AG09309 (cell line): ENCODE measurements around the gene ELL.

Experiments used
- DNase-seq: peaks from one replicate; pipeline ENCODE4 v3.0.0-alpha.2; 2010; ENCODE audit warnings: low read depth
- H3K4me3 ChIP-seq: 2 replicates; pipeline ENCODE4 v1.5.1; 2011; ENCODE audit warnings: mild to moderate bottlenecking, low read depth, low read length, moderate library complexity; ENCODE audit not compliant: control insufficient read depth
- TF ChIP-seq, protein P1 (sequence below): IDR thresholded peaks from 2 replicates; pipeline ENCODE4 v1.5.1; 2011; ENCODE audit warnings: mild to moderate bottlenecking, low read depth, low read length, inconsistent platforms; ENCODE audit not compliant: insufficient read depth, control insufficient read depth; ENCODE audit errors: missing control alignments

The ELL gene

DNA sequence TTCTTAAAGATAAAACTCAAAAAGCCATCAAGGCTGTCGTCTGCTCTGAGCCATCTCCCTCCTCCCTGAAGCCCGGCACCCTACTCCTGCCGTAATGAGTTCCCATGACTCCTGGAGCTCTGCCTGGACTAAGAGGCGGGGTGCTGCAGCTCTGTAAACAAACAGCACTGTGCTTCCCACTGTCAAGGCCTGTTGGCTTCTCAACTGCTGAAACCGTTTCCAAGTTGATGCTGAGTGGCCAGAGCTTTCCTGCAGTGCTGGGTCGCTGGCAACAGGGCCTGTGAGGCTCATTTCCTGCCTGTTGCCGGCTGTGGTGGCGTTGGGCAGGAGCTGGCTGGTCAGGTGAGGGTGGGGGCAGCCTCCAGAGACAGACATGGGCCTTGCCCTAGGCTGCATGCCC is 57.2 kb downstream of the ELL start:
- no peak for DNase-seq
- TF ChIP-seq, protein P1, sequence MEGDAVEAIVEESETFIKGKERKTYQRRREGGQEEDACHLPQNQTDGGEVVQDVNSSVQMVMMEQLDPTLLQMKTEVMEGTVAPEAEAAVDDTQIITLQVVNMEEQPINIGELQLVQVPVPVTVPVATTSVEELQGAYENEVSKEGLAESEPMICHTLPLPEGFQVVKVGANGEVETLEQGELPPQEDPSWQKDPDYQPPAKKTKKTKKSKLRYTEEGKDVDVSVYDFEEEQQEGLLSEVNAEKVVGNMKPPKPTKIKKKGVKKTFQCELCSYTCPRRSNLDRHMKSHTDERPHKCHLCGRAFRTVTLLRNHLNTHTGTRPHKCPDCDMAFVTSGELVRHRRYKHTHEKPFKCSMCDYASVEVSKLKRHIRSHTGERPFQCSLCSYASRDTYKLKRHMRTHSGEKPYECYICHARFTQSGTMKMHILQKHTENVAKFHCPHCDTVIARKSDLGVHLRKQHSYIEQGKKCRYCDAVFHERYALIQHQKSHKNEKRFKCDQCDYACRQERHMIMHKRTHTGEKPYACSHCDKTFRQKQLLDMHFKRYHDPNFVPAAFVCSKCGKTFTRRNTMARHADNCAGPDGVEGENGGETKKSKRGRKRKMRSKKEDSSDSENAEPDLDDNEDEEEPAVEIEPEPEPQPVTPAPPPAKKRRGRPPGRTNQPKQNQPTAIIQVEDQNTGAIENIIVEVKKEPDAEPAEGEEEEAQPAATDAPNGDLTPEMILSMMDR: no peak
- H3K4me3 ChIP-seq: no peak overlapping the region

DNA sequence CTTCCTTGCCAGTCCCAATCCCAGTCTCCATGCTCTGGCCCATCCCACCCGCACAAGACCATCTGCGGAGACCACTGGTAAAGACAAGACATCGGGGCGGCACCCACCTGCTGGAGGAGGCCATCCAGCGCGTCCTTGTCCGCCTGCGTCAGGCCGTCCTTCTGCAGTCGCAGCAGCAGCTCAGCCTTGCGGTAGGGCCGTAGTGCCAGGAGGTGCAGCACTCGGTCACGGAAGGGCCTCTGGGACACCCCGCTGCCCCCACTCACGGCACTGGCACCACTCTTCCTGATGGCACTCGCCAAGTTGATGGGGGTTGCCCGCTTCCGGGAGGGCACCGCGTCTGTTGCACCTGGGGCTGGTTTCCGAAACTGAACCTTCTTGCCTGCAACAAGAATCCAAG is 60.4 kb downstream of the ELL start:
- TF ChIP-seq, protein P1: no peak
- H3K4me3 ChIP-seq: no peak overlapping the region
- no peak for DNase-seq

DNA sequence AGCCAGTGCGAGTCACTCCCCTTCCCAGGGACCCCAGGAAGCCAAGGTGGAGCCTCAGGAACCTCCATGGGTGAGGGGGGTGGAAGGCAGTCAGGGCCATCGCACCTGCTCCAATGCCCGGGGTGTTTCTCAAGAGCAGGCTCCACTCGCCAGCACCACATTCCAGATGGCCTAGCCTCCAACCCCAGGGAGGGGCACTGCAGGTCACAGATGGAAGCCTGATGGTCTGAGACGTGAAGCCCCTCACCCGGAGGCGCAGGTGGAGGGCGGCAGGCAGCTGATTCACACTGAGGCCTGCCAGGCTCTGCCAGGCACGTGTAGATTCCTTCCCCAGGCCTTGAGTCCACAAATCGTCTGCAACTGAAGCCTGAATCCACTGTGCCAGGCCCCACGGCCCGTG is 61.0 kb downstream of the ELL start:
- H3K4me3 ChIP-seq: no peak overlapping the region
- no peak for DNase-seq
- TF ChIP-seq, protein P1: no peak

DNA sequence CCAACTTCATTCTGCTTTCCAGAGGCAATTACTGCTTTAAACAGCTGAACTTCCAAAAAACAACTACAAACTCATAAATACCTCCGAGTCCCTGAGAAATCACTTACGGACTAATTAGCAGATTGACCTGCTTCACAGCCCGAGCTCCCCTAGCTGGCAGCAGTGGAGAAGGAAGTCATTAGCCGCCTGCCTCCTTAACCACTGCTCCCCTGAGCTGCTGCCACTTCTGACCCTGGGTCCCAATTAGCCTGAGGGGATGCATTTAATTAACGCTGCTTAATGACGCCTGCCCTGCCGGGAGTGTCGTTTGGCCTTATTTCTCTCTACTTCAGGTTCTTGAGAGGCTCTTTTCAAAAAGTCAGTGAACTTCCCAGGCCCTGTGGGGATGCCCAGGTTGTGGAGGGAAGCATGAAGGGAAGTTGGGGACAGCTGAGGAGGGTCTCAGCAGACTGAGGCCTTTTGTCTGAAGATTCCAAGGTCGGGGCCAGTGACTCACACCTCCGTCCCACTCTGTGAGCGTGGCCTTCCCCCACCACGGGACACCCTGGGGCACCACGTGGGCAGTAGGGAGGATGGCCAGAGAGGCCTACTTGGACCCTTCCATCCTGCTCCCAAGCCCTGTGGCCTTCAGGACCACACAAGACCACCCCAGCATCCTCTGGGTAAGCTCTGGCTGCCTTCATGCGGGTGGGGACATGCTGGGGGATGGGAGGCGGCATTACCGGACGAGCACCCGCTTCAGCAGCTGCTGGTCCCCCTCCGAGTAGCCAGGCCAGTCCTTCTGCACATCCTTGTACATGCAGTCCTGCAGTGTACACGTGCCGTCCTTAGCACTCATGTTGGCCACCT is 64.2 kb downstream of the ELL start:
- DNase-seq: no peak
- H3K4me3 ChIP-seq: no peak overlapping the region
- TF ChIP-seq, protein P1: no peak

DNA sequence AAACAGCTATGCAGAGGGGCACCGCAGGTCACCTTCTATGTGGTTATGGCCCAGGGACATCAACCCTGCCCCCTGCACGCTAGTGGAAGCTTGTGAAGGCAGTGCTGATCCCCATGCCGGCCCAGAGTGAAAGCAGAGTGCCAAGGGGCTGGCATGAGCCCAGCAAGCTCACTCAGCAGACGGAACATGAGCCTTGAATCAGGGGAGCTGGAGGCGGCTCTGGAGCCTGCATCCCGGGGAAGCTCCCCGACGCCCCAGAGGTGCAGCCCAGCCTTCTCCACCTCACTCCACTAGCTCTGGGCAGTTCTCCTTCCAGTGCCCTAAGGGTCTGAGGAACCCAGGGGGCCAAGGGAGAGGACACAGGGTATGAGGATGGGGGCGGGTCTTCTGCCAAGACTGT is 64.9 kb downstream of the ELL start:
- no peak overlapping the region for H3K4me3 ChIP-seq
- no peak for DNase-seq
- TF ChIP-seq, protein P1: no peak

DNA sequence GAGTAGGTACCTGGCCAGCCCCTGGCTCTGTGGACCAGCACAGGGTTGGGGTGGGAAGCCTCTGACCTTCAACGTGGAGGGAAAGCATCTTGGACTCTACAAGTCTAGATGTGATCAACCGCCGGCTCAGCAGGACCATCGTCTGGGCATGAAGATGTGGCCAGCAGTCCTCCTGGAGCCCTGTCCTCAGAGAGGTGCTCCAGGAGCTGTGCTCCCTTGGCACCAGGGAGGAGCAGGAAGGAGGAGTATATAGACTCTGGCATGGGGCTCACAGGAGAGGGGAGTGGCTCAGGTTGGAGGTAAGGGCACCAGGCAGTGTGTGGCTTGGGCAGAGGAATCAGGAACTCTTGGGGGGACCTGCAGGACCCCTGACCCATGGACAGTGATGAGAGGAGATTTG is 65.6 kb downstream of the ELL start:
- DNase-seq: no peak
- TF ChIP-seq, protein P1: no peak
- H3K4me3 ChIP-seq: no peak overlapping the region
